GM23338 (cell line): Measurements from ENCODE around the gene GCDH. TPM values are rescaled to one million over a fixed set of nuclear protein-coding genes. Genes with fewer than 3 reads are reported as not detected.

Source experiments
- ATAC-seq: fragments of 200-7000 bp; cut with Tn5 transposase; 3 replicates; pipeline ENCODE4 v1.9.1; 2020
- DNase-seq: peaks from one replicate; pipeline ENCODE4 v3.0.0-alpha.2; 2015; ENCODE audit warnings: low spot score
- H2AFZ ChIP-seq: fragments of 200-600 bp; sonication (generic); 2 replicates; pipeline ENCODE4 v1.8.0; 2016; ENCODE audit warnings: antibody characterized with exemption, mild to moderate bottlenecking, moderate library complexity
- H3F3A ChIP-seq: fragments of 200-600 bp; sonication (generic); replicated peaks from 2 replicates; pipeline ENCODE4 v1.8.0; 2017; ENCODE audit warnings: antibody characterized with exemption, mixed run types, low read depth
- H3K27ac ChIP-seq: fragments of 200-600 bp; sonication (generic); 2 replicates; pipeline ENCODE4 v1.6.1; 2016; ENCODE audit warnings: low read depth
- H3K27me3 ChIP-seq: fragments of 200-600 bp; sonication (generic); 2 replicates; pipeline ENCODE4 v1.8.0; 2016; ENCODE audit warnings: mild to moderate bottlenecking, mixed run types, moderate library complexity; ENCODE audit not compliant: insufficient read depth
- H3K36me3 ChIP-seq: fragments of 200-600 bp; sonication (generic); 2 replicates; pipeline ENCODE4 v1.8.0; 2016; ENCODE audit warnings: mild to moderate bottlenecking; ENCODE audit not compliant: insufficient read depth
- H3K4me1 ChIP-seq: fragments of 200-600 bp; sonication (generic); 2 replicates; pipeline ENCODE4 v1.8.0; 2016; ENCODE audit warnings: mild to moderate bottlenecking, moderate library complexity; ENCODE audit not compliant: insufficient read depth
- H3K4me2 ChIP-seq: fragments of 200-600 bp; sonication (generic); 2 replicates; pipeline ENCODE4 v1.7.1; 2017; ENCODE audit warnings: mixed run types
- H3K4me3 ChIP-seq: fragments of 200-600 bp; sonication (generic); 2 replicates; pipeline ENCODE4 v1.6.1; 2016; ENCODE audit warnings: mixed run types
- H3K79me2 ChIP-seq: fragments of 200-600 bp; sonication (generic); replicated peaks from 2 replicates; pipeline ENCODE4 v1.8.0; 2017; ENCODE audit warnings: mild to moderate bottlenecking; ENCODE audit not compliant: insufficient read depth
- H3K9me2 ChIP-seq: fragments of 200-600 bp; sonication (generic); 2 replicates; pipeline ENCODE4 v1.8.0; 2017; ENCODE audit not compliant: insufficient read depth
- H4K20me1 ChIP-seq: fragments of 200-600 bp; sonication (generic); replicated peaks from 2 replicates; pipeline ENCODE4 v1.8.0; 2017; ENCODE audit warnings: mild to moderate bottlenecking; ENCODE audit not compliant: insufficient read depth
- H3K27ac Mint-ChIP-seq: 2 replicates; pipeline ENCODE4 v1.8.0; 2020; ENCODE audit warnings: inconsistent platforms, mild to moderate bottlenecking, moderate library complexity, mixed read lengths
- H3K27me3 Mint-ChIP-seq: 3 replicates; pipeline ENCODE4 v1.8.0; 2022; ENCODE audit warnings: low read depth, mild to moderate bottlenecking, moderate library complexity, mixed read lengths, inconsistent platforms; ENCODE audit not compliant: insufficient read depth, poor library complexity
- H3K36me3 Mint-ChIP-seq: 3 replicates; pipeline ENCODE4 v1.8.0; 2021; ENCODE audit warnings: low read depth, mild to moderate bottlenecking, inconsistent platforms, moderate library complexity, mixed read lengths
- H3K4me1 Mint-ChIP-seq: 3 replicates; pipeline ENCODE4 v1.8.0; 2020; ENCODE audit warnings: mild to moderate bottlenecking, inconsistent platforms, mixed read lengths
- H3K4me3 Mint-ChIP-seq: 3 replicates; pipeline ENCODE4 v1.8.0; 2021; ENCODE audit warnings: moderate library complexity, mild to moderate bottlenecking, inconsistent platforms, mixed read lengths
- H3K9me3 Mint-ChIP-seq: 3 replicates; pipeline ENCODE4 v1.8.0; 2020; ENCODE audit warnings: moderate library complexity, mild to moderate bottlenecking, inconsistent platforms, mixed read lengths
- CTCF ChIP-seq, 2 experiments: fragments of 200-600 bp in 1 of 2; sonication (generic) in 1 of 2; conservative IDR thresholded peaks; 2 replicates each; pipeline versions ENCODE4 v1.5.1 to v1.6.1; 2016 to 2017; ENCODE audit warnings: antibody characterized with exemption in 2 of 2, low read depth in 2 of 2, mild to moderate bottlenecking in 2 of 2, moderate library complexity in 1 of 2
- ETS1 ChIP-seq: IDR thresholded peaks from 2 replicates; pipeline ENCODE4 v1.6.1; 2016; ENCODE audit warnings: antibody characterized with exemption
- EZH2 ChIP-seq: fragments of 200-600 bp; sonication (generic); IDR thresholded peaks from one replicate; pipeline ENCODE4 v1.8.0; 2017; ENCODE audit warnings: antibody characterized with exemption, mild to moderate bottlenecking, low read depth; ENCODE audit not compliant: unreplicated experiment
- EZH2phosphoT487 ChIP-seq: fragments of 200-600 bp; sonication (generic); IDR thresholded peaks from one replicate; pipeline ENCODE4 v1.8.1; 2018; ENCODE audit warnings: antibody characterized with exemption; ENCODE audit not compliant: unreplicated experiment
- JUNB ChIP-seq: IDR thresholded peaks from one replicate; pipeline ENCODE4 v1.6.1; 2016; ENCODE audit warnings: antibody characterized with exemption; ENCODE audit not compliant: unreplicated experiment
- NANOG ChIP-seq: IDR thresholded peaks from 2 replicates; pipeline ENCODE4 v1.6.1; 2016; ENCODE audit warnings: antibody characterized with exemption, borderline replicate concordance
- POLR2AphosphoS5 ChIP-seq: IDR thresholded peaks from 2 replicates; pipeline ENCODE4 v1.6.1; 2016; ENCODE audit warnings: antibody characterized with exemption, low read depth
- REST ChIP-seq: IDR thresholded peaks from one replicate; pipeline ENCODE4 v1.6.1; 2018; ENCODE audit warnings: antibody characterized with exemption; ENCODE audit not compliant: unreplicated experiment
- ZNF114 ChIP-seq: fragments of 250-450 bp; sonication (Bioruptor Pico); IDR thresholded peaks from 2 replicates; pipeline ENCODE4 v1.5.0; 2020; ENCODE audit warnings: mild to moderate bottlenecking, moderate library complexity
- polyA plus RNA-seq: library from polyadenylated mRNA; unstranded; fragments of >200 nt; fragmentation: Nextera tagmentation; extraction: Ambion mirVana; gene quantifications from 2 replicates; pipeline ENCODE4 v1.2.1, GENCODE V29; 2016
- total RNA-seq: library from RNA; depleted of rRNA; stranded (reverse); fragments of >200 nt; shearing (Covaris generic); gene quantifications from 2 replicates; pipeline ENCODE4 v1.2.3, GENCODE V29; 2014

GCDH gene
- total and polyA plus RNA-seq, 2 experiments from 2014 or later, result 54.1 to 99.8 TPM

- Histone ChIP-seq H3K79me2 (no peaks in the 10 kb centered on the region), H3K36me3 (no peaks in the 10 kb centered on the region), H2AFZ (peak overlapping the region; percentile 97), H3K4me1 (peaks cover 21% of the 10 kb centered on the region), H3K27ac (0 out of 2 replicates have a peak overlapping the region, but pooled peaks have one; percentile 63), H3K4me2 (peak overlapping the region; percentile 95), H3F3A (peaks cover 20% of the 10 kb centered on the region; the same call in 1 of the 2 replicates), H3K27me3 (no peaks in the 10 kb centered on the region), H3K4me3 (peak overlapping the region; percentile 74), H4K20me1 (no peaks in the 10 kb centered on the region; the same call in 1 of the 2 replicates), H3K9me2 (no peaks in the 10 kb centered on the region)
- TF ChIP-seq POLR2AphosphoS5 (peak; percentile 69), ETS1 (no peak), CTCF (conservative IDR thresholded peaks at IDR 0.05; ENCODE audit: low read depth in 2 of 2) (peak in 1 of 2 experiments; percentile 26; a peak in 2 of 4 replicates)
- Mint-ChIP-seq H3K4me1 (peaks cover 27% of the 10 kb centered on the region), H3K9me3 (peaks cover 7% of the 10 kb centered on the region), H3K27ac (peak overlapping the region; percentile 89), H3K27me3 (peaks cover 6% of the 10 kb centered on the region), H3K36me3 (peaks cover 26% of the 10 kb centered on the region), H3K4me3 (peak overlapping the region; percentile 75)
- DNase-seq, result peak; percentile 94
- ATAC-seq, result peak; percentile 74
These were observed 23.6 kb upstream of the GCDH start for GRCh38 chr19:12867120-12868099.

- peaks cover 13% of the 10 kb centered on the region for H3K9me3 Mint-ChIP-seq
- H3K27me3 ChIP-seq, result no peaks in the 10 kb centered on the region
- no peak for TF ChIP-seq EZH2phosphoT487
- no peak for TF ChIP-seq EZH2
- no peak for TF ChIP-seq REST
- TF ChIP-seq ZNF114, result no peak
- TF ChIP-seq NANOG, result no peak
- TF ChIP-seq JUNB, result no peak
- no peak for TF ChIP-seq CTCF (conservative IDR thresholded peaks at IDR 0.05; ENCODE audit: low read depth in 2 of 2)
- TF ChIP-seq ETS1, result no peak
These were observed 22.3 kb upstream of the GCDH start for GRCh38 chr19:12868540-12869112.

More at GRCh38 chr19:12868540-12869112, 22.3 kb upstream of the GCDH start:
- Mint-ChIP-seq H3K36me3 (peaks cover 38% of the 10 kb centered on the region), H3K4me1 (peaks cover 27% of the 10 kb centered on the region), H3K27ac (peak overlapping the region; percentile 57; the same call in 1 of the 2 replicates), H3K4me3 (peak overlapping the region; percentile 75; the same call in 1 of the 3 replicates), H3K27me3 (peaks cover 11% of the 10 kb centered on the region)
- ATAC-seq (peak; percentile 19), DNase-seq (peak; percentile 71)
- Histone ChIP-seq H4K20me1 (no peaks in the 10 kb centered on the region; the same call in 1 of the 2 replicates), H3K27ac (no peak overlapping the region), H3K4me2 (no peak overlapping the region), H3K79me2 (no peaks in the 10 kb centered on the region), H2AFZ (no peak overlapping the region), H3K36me3 (no peaks in the 10 kb centered on the region), H3K4me3 (peak overlapping the region; percentile 74; the same call in 1 of the 2 replicates), H3K9me2 (no peaks in the 10 kb centered on the region), H3F3A (peaks cover 24% of the 10 kb centered on the region), H3K4me1 (peaks cover 21% of the 10 kb centered on the region)
